Thyroid gland (tissue), 4 donors: Measurements from ENCODE around the gene GLIS2.

Experiments
- POLR2A ChIP-seq, 2 donors: fragments of 450-650 bp; IDR thresholded peaks; one replicate each; pipeline ENCODE4 v1.6.1; 2017; ENCODE audit warnings: antibody characterized with exemption in 2 of 2, mild to moderate bottlenecking in 2 of 2, moderate library complexity in 1 of 2
- TF ChIP-seq, protein P1 (sequence below), 6 experiments: fragments of 200-600 bp in 3 of 6; fragments of 450-650 bp in 3 of 6; sonication (generic) in 3 of 6; IDR thresholded peaks; one replicate each; pipeline ENCODE4 v1.5.1; 2016 to 2019; ENCODE audit warnings: antibody characterized with exemption in 6 of 6, mild to moderate bottlenecking in 2 of 6, inconsistent platforms in 1 of 6, moderate library complexity in 1 of 6

DNA sequence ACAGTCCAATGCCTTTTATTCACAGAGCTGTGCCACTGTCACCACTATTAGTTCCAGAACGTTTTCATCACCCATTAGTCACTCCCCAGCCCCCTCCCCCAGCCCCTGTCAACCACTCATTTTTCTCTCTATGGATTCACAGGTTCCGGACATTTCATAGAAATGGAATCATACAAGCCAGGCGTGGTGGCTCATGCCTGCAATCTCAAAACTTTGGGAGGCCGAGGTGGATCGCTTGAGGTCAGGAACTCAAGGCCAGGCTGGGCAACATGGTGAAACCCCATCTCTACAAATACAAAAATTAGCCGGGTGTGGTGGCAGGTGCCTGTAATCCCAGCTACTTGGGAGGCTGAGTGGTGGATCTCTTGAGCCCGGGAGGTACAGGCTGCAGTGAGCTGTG is 36.0 kb downstream of the GLIS2 start:
- no peak for TF ChIP-seq POLR2A (IDR thresholded peaks at IDR 0.05)
- TF ChIP-seq, protein P1, sequence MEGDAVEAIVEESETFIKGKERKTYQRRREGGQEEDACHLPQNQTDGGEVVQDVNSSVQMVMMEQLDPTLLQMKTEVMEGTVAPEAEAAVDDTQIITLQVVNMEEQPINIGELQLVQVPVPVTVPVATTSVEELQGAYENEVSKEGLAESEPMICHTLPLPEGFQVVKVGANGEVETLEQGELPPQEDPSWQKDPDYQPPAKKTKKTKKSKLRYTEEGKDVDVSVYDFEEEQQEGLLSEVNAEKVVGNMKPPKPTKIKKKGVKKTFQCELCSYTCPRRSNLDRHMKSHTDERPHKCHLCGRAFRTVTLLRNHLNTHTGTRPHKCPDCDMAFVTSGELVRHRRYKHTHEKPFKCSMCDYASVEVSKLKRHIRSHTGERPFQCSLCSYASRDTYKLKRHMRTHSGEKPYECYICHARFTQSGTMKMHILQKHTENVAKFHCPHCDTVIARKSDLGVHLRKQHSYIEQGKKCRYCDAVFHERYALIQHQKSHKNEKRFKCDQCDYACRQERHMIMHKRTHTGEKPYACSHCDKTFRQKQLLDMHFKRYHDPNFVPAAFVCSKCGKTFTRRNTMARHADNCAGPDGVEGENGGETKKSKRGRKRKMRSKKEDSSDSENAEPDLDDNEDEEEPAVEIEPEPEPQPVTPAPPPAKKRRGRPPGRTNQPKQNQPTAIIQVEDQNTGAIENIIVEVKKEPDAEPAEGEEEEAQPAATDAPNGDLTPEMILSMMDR (IDR thresholded peaks at IDR 0.05): no peak
